Right lobe of liver (tissue), 4 donors: ENCODE measurements around the gene INPP4A.

ENCODE experiments used
- POLR2A ChIP-seq: fragments of 450-650 bp; IDR thresholded peaks from one replicate; pipeline ENCODE4 v1.6.1; 2017; ENCODE audit warnings: antibody characterized with exemption, mild to moderate bottlenecking
- TF ChIP-seq, protein P1 (sequence below), 4 donors: fragments of 200-600 bp in 3 of 4; fragments of 450-650 bp in 1 of 4; IDR thresholded peaks; one replicate each; pipeline versions ENCODE4 v1.5.1 to v1.8.0; 2016 to 2022; ENCODE audit warnings: antibody characterized with exemption in 4 of 4, mild to moderate bottlenecking in 2 of 4
- donor health status: DM: no; HTN: no; CAD: no.
- donor health status: DM: no; HTN: no; CAD: no.
- donor health status: DM: no; HTN: yes; CAD: no.

DNA sequence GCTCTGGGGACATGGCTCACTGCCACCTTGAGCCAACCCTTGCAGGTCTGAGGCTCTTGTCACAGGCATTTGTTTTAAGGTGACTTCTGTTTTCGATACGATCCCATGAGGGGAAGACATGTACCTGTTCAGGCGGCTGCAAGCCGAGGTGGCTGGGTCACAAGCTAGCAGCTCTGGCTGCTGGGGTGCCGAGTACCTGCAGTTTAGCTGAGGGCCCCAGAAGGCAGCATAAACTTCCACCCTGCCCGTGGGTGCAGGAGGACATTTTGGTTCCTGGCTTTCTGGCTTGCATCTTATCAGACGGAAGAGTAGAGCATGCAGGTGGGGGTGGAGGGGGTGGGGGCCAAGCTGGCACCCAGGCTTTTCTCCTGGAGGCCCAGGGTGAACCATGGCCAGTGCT is 135.3 kb downstream of the INPP4A start:
- TF ChIP-seq POLR2A, result no peak
- TF ChIP-seq, protein P1, sequence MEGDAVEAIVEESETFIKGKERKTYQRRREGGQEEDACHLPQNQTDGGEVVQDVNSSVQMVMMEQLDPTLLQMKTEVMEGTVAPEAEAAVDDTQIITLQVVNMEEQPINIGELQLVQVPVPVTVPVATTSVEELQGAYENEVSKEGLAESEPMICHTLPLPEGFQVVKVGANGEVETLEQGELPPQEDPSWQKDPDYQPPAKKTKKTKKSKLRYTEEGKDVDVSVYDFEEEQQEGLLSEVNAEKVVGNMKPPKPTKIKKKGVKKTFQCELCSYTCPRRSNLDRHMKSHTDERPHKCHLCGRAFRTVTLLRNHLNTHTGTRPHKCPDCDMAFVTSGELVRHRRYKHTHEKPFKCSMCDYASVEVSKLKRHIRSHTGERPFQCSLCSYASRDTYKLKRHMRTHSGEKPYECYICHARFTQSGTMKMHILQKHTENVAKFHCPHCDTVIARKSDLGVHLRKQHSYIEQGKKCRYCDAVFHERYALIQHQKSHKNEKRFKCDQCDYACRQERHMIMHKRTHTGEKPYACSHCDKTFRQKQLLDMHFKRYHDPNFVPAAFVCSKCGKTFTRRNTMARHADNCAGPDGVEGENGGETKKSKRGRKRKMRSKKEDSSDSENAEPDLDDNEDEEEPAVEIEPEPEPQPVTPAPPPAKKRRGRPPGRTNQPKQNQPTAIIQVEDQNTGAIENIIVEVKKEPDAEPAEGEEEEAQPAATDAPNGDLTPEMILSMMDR (IDR thresholded peaks at IDR 0.05), result no peak
